ENCODE data around the gene TLR8. TPM values are rescaled to one million over a fixed set of nuclear protein-coding genes. Genes with fewer than 3 reads are reported as not detected.
A peak's percentile ranks its signal among the peaks of the same experiment; 100 is the strongest.

TLR8 gene
- total RNA-seq, 1 donor from 2014 or later: not detected

- no peak overlapping the region for H3K4me3 ChIP-seq (ENCODE audit: insufficient read depth, low read depth, low read length)
- no peak for FAIRE-seq
- H2AFZ ChIP-seq (ENCODE audit: low read depth, low read length): no peak overlapping the region
- H3K9me3 ChIP-seq (ENCODE audit: insufficient read depth, low read depth, low read length): no peaks in the 10 kb centered on the region
- peaks cover 38% of the 10 kb centered on the region for H3K4me1 Mint-ChIP-seq (ENCODE audit: low read depth, unreplicated experiment)
- no peaks in the 10 kb centered on the region for H3K36me3 ChIP-seq (ENCODE audit: insufficient read depth, low read length)
- no peak overlapping the region for H3K4me3 Mint-ChIP-seq (ENCODE audit: unreplicated experiment)
- peak overlapping the region; percentile 41 for H3K27ac Mint-ChIP-seq (ENCODE audit: unreplicated experiment)
- DNase-seq (ENCODE audit: low read depth): no peak
- TF ChIP-seq CTCF (IDR thresholded peaks at IDR 0.05; ENCODE audit: insufficient read depth, low read depth, low read length): no peak
- no peak overlapping the region for H3K27ac ChIP-seq (ENCODE audit: low read depth, low read length)
- H3K79me2 ChIP-seq (ENCODE audit: insufficient read depth, low read length): no peaks in the 10 kb centered on the region
- peaks cover 18% of the 10 kb centered on the region for H3K4me1 ChIP-seq (ENCODE audit: insufficient read depth, low read length)
- H3K27me3 ChIP-seq (ENCODE audit: insufficient read depth, low read length): no peaks in the 10 kb centered on the region
- no peaks in the 10 kb centered on the region for H4K20me1 ChIP-seq (ENCODE audit: insufficient read depth, low read length)
- H3K9me3 Mint-ChIP-seq (ENCODE audit: unreplicated experiment): no peaks in the 10 kb centered on the region
- H3K4me2 ChIP-seq (ENCODE audit: low read length): no peak overlapping the region
- H3K36me3 Mint-ChIP-seq (ENCODE audit: low read depth, unreplicated experiment): no peaks in the 10 kb centered on the region
- no peaks in the 10 kb centered on the region for H3K27me3 Mint-ChIP-seq (ENCODE audit: low read depth, unreplicated experiment)
- no peak overlapping the region for H3K9ac ChIP-seq (ENCODE audit: low read length)
Observed at GRCh38 chrX:12945494-12945893, 39.1 kb downstream of the TLR8 start.

GRCh38 chrX:12946406-12946805 is 40.0 kb downstream of the TLR8 start:
- Histone ChIP-seq H3K9ac (ENCODE audit: low read length) (no peak overlapping the region), H3K27ac (ENCODE audit: low read depth, low read length) (peak overlapping the region; percentile 86), H3K36me3 (ENCODE audit: insufficient read depth, low read length) (no peaks in the 10 kb centered on the region), H3K4me2 (ENCODE audit: low read length) (no peak overlapping the region), H4K20me1 (ENCODE audit: insufficient read depth, low read length) (no peaks in the 10 kb centered on the region), H3K4me1 (ENCODE audit: insufficient read depth, low read length) (peaks cover 21% of the 10 kb centered on the region), H3K79me2 (ENCODE audit: insufficient read depth, low read length) (no peaks in the 10 kb centered on the region), H3K9me3 (ENCODE audit: insufficient read depth, low read depth, low read length) (no peaks in the 10 kb centered on the region), H3K4me3 (ENCODE audit: insufficient read depth, low read depth, low read length) (no peak overlapping the region), H3K27me3 (ENCODE audit: insufficient read depth, low read length) (no peaks in the 10 kb centered on the region), H2AFZ (ENCODE audit: low read depth, low read length) (no peak overlapping the region)
- no peaks in the 10 kb centered on the region for H3K36me3 Mint-ChIP-seq (ENCODE audit: low read depth, unreplicated experiment)
- no peak for TF ChIP-seq EZH2 (IDR thresholded peaks at IDR 0.05; ENCODE audit: insufficient read depth, low read length)
- no peak for TF ChIP-seq CTCF (IDR thresholded peaks at IDR 0.05; ENCODE audit: insufficient read depth, low read depth, low read length)
- no peak overlapping the region for H3K4me3 Mint-ChIP-seq (ENCODE audit: unreplicated experiment)
- H3K27me3 Mint-ChIP-seq (ENCODE audit: low read depth, unreplicated experiment): no peaks in the 10 kb centered on the region
- H3K9me3 Mint-ChIP-seq (ENCODE audit: unreplicated experiment): no peaks in the 10 kb centered on the region
- H3K27ac Mint-ChIP-seq (ENCODE audit: unreplicated experiment): peak overlapping the region; percentile 96
- H3K4me1 Mint-ChIP-seq (ENCODE audit: low read depth, unreplicated experiment): peaks cover 44% of the 10 kb centered on the region
- no peak for FAIRE-seq
- DNase-seq (ENCODE audit: low read depth): no peak

GRCh38 chrX:12946838-12947544 is 40.6 kb downstream of the TLR8 start:
- Histone ChIP-seq H3K36me3 (ENCODE audit: insufficient read depth, low read length) (no peaks in the 10 kb centered on the region), H3K9ac (ENCODE audit: low read length) (peak overlapping the region; percentile 76), H3K4me1 (ENCODE audit: insufficient read depth, low read length) (peaks cover 21% of the 10 kb centered on the region), H2AFZ (ENCODE audit: low read depth, low read length) (peak overlapping the region; percentile 47), H4K20me1 (ENCODE audit: insufficient read depth, low read length) (no peaks in the 10 kb centered on the region), H3K4me3 (ENCODE audit: insufficient read depth, low read depth, low read length) (no peak overlapping the region), H3K27ac (ENCODE audit: low read depth, low read length) (peak overlapping the region; percentile 86), H3K79me2 (ENCODE audit: insufficient read depth, low read length) (no peaks in the 10 kb centered on the region), H3K27me3 (ENCODE audit: insufficient read depth, low read length) (no peaks in the 10 kb centered on the region), H3K4me2 (ENCODE audit: low read length) (peak overlapping the region; percentile 67), H3K9me3 (ENCODE audit: insufficient read depth, low read depth, low read length) (no peaks in the 10 kb centered on the region)
- TF ChIP-seq CTCF (IDR thresholded peaks at IDR 0.05; ENCODE audit: insufficient read depth, low read depth, low read length): peak; percentile 91
- TF ChIP-seq EZH2 (IDR thresholded peaks at IDR 0.05; ENCODE audit: insufficient read depth, low read length): no peak
- DNase-seq (ENCODE audit: low read depth) (peak; percentile 71), FAIRE-seq (peak; percentile 43)
- no peaks in the 10 kb centered on the region for H3K36me3 Mint-ChIP-seq (ENCODE audit: low read depth, unreplicated experiment)
- H3K4me3 Mint-ChIP-seq (ENCODE audit: unreplicated experiment): peak overlapping the region; percentile 73
- peak overlapping the region; percentile 96 for H3K27ac Mint-ChIP-seq (ENCODE audit: unreplicated experiment)
- H3K9me3 Mint-ChIP-seq (ENCODE audit: unreplicated experiment): no peaks in the 10 kb centered on the region
- H3K4me1 Mint-ChIP-seq (ENCODE audit: low read depth, unreplicated experiment): peaks cover 44% of the 10 kb centered on the region
- H3K27me3 Mint-ChIP-seq (ENCODE audit: low read depth, unreplicated experiment): no peaks in the 10 kb centered on the region

All from astrocyte (in vitro differentiated cells and primary cell).